Thyroid gland (tissue), 4 donors: ENCODE data around the gene PCBP3. TPM values are rescaled to one million over a fixed set of nuclear protein-coding genes. Genes with fewer than 3 reads are reported as not detected.
"Not testable (repeated sequence)": the region's sequence is repeated elsewhere in the genome, so short reads cannot be mapped to it uniquely, and the experiment has no call there.

ENCODE experiments used
- DNase-seq, 2 donors: peaks; one replicate each; pipeline ENCODE4 v3.0.0-alpha.2; 2019
- H3K27ac ChIP-seq, 3 donors: fragments of 200-600 bp; sonication (generic); 1 replicate in 2 of 3; 2 replicates in 1 of 3; pipeline ENCODE4 v1.5.1; 2016 to 2019; ENCODE audit warnings: mild to moderate bottlenecking in 1 of 3, moderate library complexity in 1 of 3
- H3K27me3 ChIP-seq: fragments of 200-600 bp; sonication (generic); one replicate; pipeline ENCODE4 v1.5.1; 2019
- H3K36me3 ChIP-seq, 2 donors: fragments of 200-600 bp; sonication (generic); one replicate each; pipeline ENCODE4 v1.5.1; 2016 to 2019
- H3K4me1 ChIP-seq, 2 donors: fragments of 200-600 bp; sonication (generic); one replicate each; pipeline ENCODE4 v1.5.1; 2017 to 2019
- H3K4me3 ChIP-seq, 3 donors: fragments of 200-600 bp; sonication (generic); replicated peaks in 1 of 3; 1 replicate in 2 of 3; 2 replicates in 1 of 3; pipeline ENCODE4 v1.5.1; 2016; ENCODE audit warnings: mild to moderate bottlenecking in 1 of 3
- H3K9me3 ChIP-seq: fragments of 200-600 bp; sonication (generic); one replicate; pipeline ENCODE4 v1.5.1; 2017
- POLR2A ChIP-seq, 2 donors: fragments of 450-650 bp; IDR thresholded peaks; one replicate each; pipeline ENCODE4 v1.6.1; 2017; ENCODE audit warnings: antibody characterized with exemption in 2 of 2, mild to moderate bottlenecking in 2 of 2, moderate library complexity in 1 of 2
- WGBS, 2 donors: methylation state at CpG; one replicate each; pipeline ENCODE4 v1.1.5; 2017; 5-methylcytosine and 5-hydroxymethylcytosine counted together
- intact Hi-C: fragments of 100-400 bp; cut with DNase I; formaldehyde crosslinking; loops from one replicate; pipeline ENCODE4 v1.15.1; 2023
- total RNA-seq, 4 donors: library from RNA; depleted of rRNA; stranded (reverse); fragments of >200 nt; gene quantifications; one replicate each; pipeline ENCODE4 v1.2.3, GENCODE V29; 2016
- TF ChIP-seq, protein P1 (sequence below), 6 experiments: fragments of 200-600 bp in 3 of 6; fragments of 450-650 bp in 3 of 6; sonication (generic) in 3 of 6; IDR thresholded peaks; one replicate each; pipeline ENCODE4 v1.5.1; 2016 to 2019; ENCODE audit warnings: antibody characterized with exemption in 6 of 6, mild to moderate bottlenecking in 2 of 6, inconsistent platforms in 1 of 6, moderate library complexity in 1 of 6

Gene PCBP3
- total RNA-seq, 4 donors from 2014 or later: 0.33 to 0.98 (median 0.54) TPM; not detected in 1

DNA sequence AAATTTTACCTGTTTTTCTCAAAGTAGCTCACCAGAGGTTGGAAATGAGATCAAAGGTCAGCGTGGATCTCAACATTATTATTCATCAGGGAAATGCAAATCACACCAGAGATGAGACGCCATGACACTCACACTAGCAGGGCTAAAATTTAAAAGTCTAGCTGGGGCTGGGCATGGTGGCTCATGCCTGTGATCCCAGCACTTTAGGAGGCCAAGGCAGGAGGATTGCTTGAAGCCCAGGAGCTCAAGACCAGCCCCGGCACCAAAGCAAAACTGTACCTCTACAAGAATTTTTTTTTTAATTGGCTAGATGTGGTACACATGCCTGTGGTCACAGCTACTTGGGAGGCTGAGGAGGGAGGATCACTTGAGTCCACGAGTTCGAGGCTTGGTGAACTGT is 41.4 kb upstream of the PCBP3 start:
- no peak overlapping the region for H3K27ac ChIP-seq
- no peaks in the 10 kb centered on the region for H3K9me3 ChIP-seq
- intact Hi-C loops: no loop called here
- H3K36me3 ChIP-seq: no peaks in the 10 kb centered on the region
- no peaks in the 10 kb centered on the region for H3K4me1 ChIP-seq
- H3K27me3 ChIP-seq: no peaks in the 10 kb centered on the region
- H3K4me3 ChIP-seq: no peak overlapping the region
- 78 to 92% methylated on average over 5 of the region's 5 CpGs for WGBS, 2 donors
- TF ChIP-seq, protein P1, sequence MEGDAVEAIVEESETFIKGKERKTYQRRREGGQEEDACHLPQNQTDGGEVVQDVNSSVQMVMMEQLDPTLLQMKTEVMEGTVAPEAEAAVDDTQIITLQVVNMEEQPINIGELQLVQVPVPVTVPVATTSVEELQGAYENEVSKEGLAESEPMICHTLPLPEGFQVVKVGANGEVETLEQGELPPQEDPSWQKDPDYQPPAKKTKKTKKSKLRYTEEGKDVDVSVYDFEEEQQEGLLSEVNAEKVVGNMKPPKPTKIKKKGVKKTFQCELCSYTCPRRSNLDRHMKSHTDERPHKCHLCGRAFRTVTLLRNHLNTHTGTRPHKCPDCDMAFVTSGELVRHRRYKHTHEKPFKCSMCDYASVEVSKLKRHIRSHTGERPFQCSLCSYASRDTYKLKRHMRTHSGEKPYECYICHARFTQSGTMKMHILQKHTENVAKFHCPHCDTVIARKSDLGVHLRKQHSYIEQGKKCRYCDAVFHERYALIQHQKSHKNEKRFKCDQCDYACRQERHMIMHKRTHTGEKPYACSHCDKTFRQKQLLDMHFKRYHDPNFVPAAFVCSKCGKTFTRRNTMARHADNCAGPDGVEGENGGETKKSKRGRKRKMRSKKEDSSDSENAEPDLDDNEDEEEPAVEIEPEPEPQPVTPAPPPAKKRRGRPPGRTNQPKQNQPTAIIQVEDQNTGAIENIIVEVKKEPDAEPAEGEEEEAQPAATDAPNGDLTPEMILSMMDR (IDR thresholded peaks at IDR 0.05): no peak
- TF ChIP-seq POLR2A (IDR thresholded peaks at IDR 0.05): no peak
- no peak for DNase-seq

DNA sequence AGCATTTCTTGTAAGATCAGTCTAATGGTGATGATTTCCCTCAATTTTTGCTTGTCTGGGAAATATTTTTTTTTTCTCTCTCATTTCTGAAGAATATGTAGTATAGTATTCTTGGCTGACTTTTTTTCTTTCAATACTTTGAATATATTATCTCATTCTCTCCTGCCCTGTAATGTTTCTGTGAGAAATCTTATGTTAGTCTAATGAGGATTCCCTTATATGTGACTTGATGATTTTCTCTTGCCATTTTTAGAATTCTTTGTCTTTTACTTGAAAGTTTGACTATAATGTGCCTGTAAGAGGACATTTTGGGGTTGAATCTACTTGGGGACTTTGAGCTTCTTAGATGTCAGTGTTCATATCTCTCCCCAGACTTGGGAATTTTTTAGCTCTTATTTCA is 40.0 kb upstream of the PCBP3 start:
- TF ChIP-seq POLR2A (IDR thresholded peaks at IDR 0.05): no peak
- TF ChIP-seq, protein P1 (IDR thresholded peaks at IDR 0.05): no peak
- intact Hi-C loops: no loop called here
- Histone ChIP-seq H3K36me3 (no peaks in the 10 kb centered on the region), H3K4me3 (no peak overlapping the region), H3K27ac (no peak overlapping the region), H3K4me1 (no peaks in the 10 kb centered on the region), H3K9me3 (no peaks in the 10 kb centered on the region), H3K27me3 (no peaks in the 10 kb centered on the region)
- DNase-seq: no peak

DNA sequence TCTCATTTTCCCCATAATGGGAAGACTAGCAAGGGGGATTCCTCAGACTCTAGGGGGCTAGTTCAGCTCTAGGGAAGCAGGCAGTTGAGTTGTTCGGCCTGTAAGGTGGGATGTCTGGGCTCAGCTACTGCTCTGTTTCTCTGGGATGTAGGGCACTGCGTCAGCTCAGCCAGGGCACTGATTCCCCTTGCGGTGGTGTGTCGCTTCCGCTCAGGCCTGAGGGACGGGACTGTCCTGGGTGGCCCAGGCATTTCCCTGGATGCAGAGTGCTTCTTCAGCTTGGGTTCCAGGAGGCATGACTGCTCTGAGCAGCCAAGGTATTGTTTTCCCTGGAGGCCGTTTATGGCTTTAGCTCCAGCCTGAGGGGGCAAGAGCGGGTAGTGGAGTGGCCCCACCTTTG is 38.8 kb upstream of the PCBP3 start:
- H3K4me1 ChIP-seq, H3K4me3 ChIP-seq, intact Hi-C loops, DNase-seq, H3K36me3 ChIP-seq, H3K27ac ChIP-seq, H3K9me3 ChIP-seq, H3K27me3 ChIP-seq: not testable (repeated sequence)
- WGBS, 2 donors: 93 to 97% methylated on average over 6 of the region's 8 CpGs

DNA sequence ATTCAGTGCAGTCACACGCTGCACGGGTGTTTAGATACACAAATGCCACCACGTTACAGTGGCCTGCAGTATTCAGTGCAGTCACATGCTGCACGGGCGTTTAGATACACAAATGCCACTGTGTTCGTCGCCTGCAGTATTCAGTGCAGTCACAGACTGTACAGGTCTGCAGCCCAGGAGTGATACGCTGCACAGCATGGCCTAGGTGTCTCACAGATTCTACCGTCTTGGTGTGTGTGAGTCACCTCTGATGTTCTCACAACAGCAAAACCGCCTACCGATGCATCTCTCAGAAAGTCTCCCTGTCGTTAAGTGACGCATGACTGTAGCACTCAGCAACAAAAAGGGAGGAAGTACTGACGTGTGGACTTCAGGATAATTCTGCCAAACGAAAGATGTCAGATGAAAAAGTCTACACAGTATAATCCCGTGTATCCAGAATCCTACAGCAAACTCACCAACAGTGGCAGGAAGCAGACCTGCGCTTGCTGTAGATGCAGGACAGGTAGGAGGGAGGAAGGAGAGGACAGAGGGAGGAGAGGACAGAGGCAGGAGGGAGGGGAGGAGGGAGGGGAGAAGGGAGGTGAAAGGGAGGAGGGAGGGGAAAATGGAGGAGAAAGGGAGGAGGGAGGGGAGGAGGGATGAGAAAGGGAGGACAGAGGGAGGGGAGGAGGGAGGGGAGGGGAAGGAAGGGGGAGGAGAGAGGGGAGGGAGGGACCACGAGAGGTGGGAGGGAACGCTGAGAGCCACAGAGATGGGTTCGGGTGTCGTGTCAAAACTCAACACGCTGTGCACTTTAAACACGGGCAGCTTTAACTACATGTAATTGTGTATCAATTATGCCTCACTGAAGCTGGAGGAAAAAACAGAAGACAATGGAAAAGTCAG is 36.3 kb upstream of the PCBP3 start:
- 65 to 71% methylated on average over 23 of the region's 23 CpGs for WGBS, 2 donors
- no peaks in the 10 kb centered on the region for H3K4me1 ChIP-seq
- no peak overlapping the region for H3K27ac ChIP-seq
- H3K27me3 ChIP-seq: no peaks in the 10 kb centered on the region
- no peak for DNase-seq
- H3K4me3 ChIP-seq: no peak overlapping the region
- no peaks in the 10 kb centered on the region for H3K36me3 ChIP-seq
- no peaks in the 10 kb centered on the region for H3K9me3 ChIP-seq
- intact Hi-C loops: no loop called here
- TF ChIP-seq POLR2A (IDR thresholded peaks at IDR 0.05): no peak
- TF ChIP-seq, protein P1 (IDR thresholded peaks at IDR 0.05): no peak

DNA sequence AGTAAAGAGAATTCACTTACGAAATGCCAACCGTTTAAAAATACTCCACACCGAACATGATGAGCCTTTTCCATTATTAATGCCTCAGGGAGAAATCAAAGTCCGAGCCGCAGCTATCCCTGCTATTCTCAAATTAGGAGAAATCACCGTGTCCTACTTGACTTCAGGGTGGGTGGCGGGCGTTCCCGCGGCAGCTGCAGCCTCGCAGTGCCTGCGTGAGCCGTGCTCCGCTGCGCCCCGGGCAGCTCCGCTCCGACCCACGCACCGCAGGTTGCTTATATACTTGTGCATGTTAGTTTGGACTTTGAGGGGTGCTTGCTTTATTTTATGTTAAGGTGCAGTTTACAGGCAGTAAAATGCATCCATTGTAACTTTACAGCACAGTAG is 35.6 kb upstream of the PCBP3 start:
- intact Hi-C loops: no loop called here
- no peaks in the 10 kb centered on the region for H3K4me1 ChIP-seq
- H3K27ac ChIP-seq: no peak overlapping the region
- WGBS, 2 donors: 82 to 85% methylated on average over 20 of the region's 20 CpGs
- DNase-seq: no peak
- H3K9me3 ChIP-seq: no peaks in the 10 kb centered on the region
- TF ChIP-seq, protein P1 (IDR thresholded peaks at IDR 0.05): no peak
- TF ChIP-seq POLR2A (IDR thresholded peaks at IDR 0.05): no peak
- H3K36me3 ChIP-seq: no peaks in the 10 kb centered on the region
- no peaks in the 10 kb centered on the region for H3K27me3 ChIP-seq
- no peak overlapping the region for H3K4me3 ChIP-seq

DNA sequence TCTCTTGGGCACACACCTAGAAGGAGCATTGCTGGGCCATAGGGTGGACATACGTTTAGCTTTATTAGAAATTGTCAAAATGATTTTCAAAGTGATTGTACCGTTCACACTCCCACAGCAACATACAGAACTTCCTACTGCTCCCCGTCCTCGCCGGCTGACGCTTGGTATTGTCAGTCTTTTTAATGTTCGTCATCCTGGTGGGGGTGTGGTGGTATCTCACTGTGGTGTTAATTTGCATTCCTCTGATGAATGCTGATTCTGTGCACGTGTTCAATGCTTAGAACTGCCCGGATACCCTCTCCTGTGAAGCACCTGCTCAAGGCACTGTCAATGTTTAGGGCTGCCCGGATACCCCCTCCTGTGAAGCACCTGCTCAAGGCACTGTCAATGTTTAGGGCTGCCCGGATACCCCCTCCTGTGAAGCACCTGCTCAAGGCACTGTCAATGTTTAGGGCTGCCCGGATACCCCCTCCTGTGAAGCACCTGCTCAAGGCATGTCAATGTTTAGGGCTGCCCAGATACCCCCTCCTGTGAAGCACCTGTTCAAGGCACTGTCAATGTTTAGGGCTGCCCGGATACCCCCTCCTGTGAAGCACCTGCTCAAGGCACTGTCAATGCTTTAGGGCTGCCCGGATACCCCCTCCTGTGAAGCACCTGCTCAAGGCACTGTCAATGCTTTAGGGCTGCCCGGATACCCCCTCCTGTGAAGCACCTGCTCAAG is 34.6 kb upstream of the PCBP3 start:
- 67 to 75% methylated on average over 10 to 12 of the region's 15 CpGs for WGBS, 2 donors

GRCh38 chr21:45609616-45610015 is 33.9 kb upstream of the PCBP3 start:
- H3K27me3 ChIP-seq, H3K4me3 ChIP-seq, H3K36me3 ChIP-seq, H3K4me1 ChIP-seq, H3K9me3 ChIP-seq, H3K27ac ChIP-seq, DNase-seq, intact Hi-C loops: not testable (repeated sequence)
- WGBS, 2 donors: 60 to 81% methylated on average over 4 to 5 of the region's 6 CpGs

More for the DNA sequence above, 34.6 kb upstream of the PCBP3 start:
- H3K4me1 ChIP-seq, DNase-seq, H3K27ac ChIP-seq, intact Hi-C loops, H3K4me3 ChIP-seq, H3K27me3 ChIP-seq, H3K36me3 ChIP-seq, H3K9me3 ChIP-seq: not testable (repeated sequence)
